Measurements from ENCODE around the gene CCDC184. TPM values are rescaled to one million over a fixed set of nuclear protein-coding genes. Genes with fewer than 3 reads are reported as not detected.

Gene CCDC184
- total RNA-seq, 1 donor: 0.63 TPM

- peak overlapping the region; percentile 100 for H3K4me3 ChIP-seq (ENCODE audit: low read depth, low read length)
- TF ChIP-seq CTCF (IDR thresholded peaks at IDR 0.05; ENCODE audit: insufficient read depth, low read length): no peak
- DNase-seq (ENCODE audit: low read depth): no peak
Observed at GRCh38 chr12:48156652-48157017, 26.8 kb upstream of the CCDC184 start.

- H3K4me3 ChIP-seq (ENCODE audit: low read depth, low read length): peak within 1 kb of the TSS; percentile 100
- TF ChIP-seq CTCF (IDR thresholded peaks at IDR 0.05; ENCODE audit: insufficient read depth, low read length): peak; percentile 53
- DNase-seq (ENCODE audit: low read depth): peak; percentile 99
Observed at GRCh38 chr12:48157018-48157888, 26.2 kb upstream of the CCDC184 start, which contains the start of gene ASB8. ASB8 (minus strand) TSS chr12:48157515; CDS start chr12:48153496, 4,019 bp downstream.

GRCh38 chr12:48157889-48158370 is 25.5 kb upstream of the CCDC184 start:
- no peak for DNase-seq (ENCODE audit: low read depth)
- H3K4me3 ChIP-seq (ENCODE audit: low read depth, low read length): peak overlapping the region; percentile 63
- no peak for TF ChIP-seq CTCF (IDR thresholded peaks at IDR 0.05; ENCODE audit: insufficient read depth, low read length)

- TF ChIP-seq CTCF (IDR thresholded peaks at IDR 0.05; ENCODE audit: insufficient read depth, low read length): no peak
- no peak overlapping the region for H3K4me3 ChIP-seq (ENCODE audit: low read depth, low read length)
- peak; percentile 66 for DNase-seq (ENCODE audit: low read depth)
Observed at GRCh38 chr12:48160046-48160445, 23.4 kb upstream of the CCDC184 start.

GRCh38 chr12:48160807-48161206 is 22.6 kb upstream of the CCDC184 start:
- no peak for TF ChIP-seq CTCF (IDR thresholded peaks at IDR 0.05; ENCODE audit: insufficient read depth, low read length)

GRCh38 chr12:48163150-48163747 is 20.2 kb upstream of the CCDC184 start:
- H3K4me3 ChIP-seq (ENCODE audit: low read depth, low read length): no peak overlapping the region
- TF ChIP-seq CTCF (IDR thresholded peaks at IDR 0.05; ENCODE audit: insufficient read depth, low read length): no peak
- no peak for DNase-seq (ENCODE audit: low read depth)

More at GRCh38 chr12:48160807-48161206, 22.6 kb upstream of the CCDC184 start:
- peak; percentile 30 for DNase-seq (ENCODE audit: low read depth)
- H3K4me3 ChIP-seq (ENCODE audit: low read depth, low read length): no peak overlapping the region

Measured in fibroblast of the aortic adventitia (primary cell).